H1 (cell line): ENCODE measurements around the gene CELF2. TPM values are rescaled to one million over a fixed set of nuclear protein-coding genes. Genes with fewer than 3 reads are reported as not detected.
A peak's percentile ranks its signal among the peaks of the same experiment; 100 is the strongest.

ENCODE experiments used
- CTCF ChIA-PET: fragments of 300-600 bp; sonication (Branson Sonifier 250); formaldehyde crosslinking; loops from one replicate; lab custom pipeline; 2021; ENCODE audit not compliant: partially characterized antibody; lab: Charles Lee
- POLR2A ChIA-PET: fragments of 300-600 bp; sonication (Branson Sonifier 250); formaldehyde crosslinking; loops from one replicate; lab custom pipeline; 2021; ENCODE audit warnings: inconsistent platforms; ENCODE audit not compliant: partially characterized antibody; lab: Charles Lee
- DNase-seq, 2 experiments: peaks; one replicate each; pipeline versions ENCODE4 v3.0.0 to v3.0.0-alpha.2; 2010 to 2022; ENCODE audit warnings: low spot score in 2 of 2, low read depth in 1 of 2, mixed read lengths in 1 of 2
- FAIRE-seq: peaks from 2 replicates; lab custom pipeline; 2011; peaks lifted over from hg19 to GRCh38; lab: Jason Lieb, UNC
- H2AFZ ChIP-seq: 2 replicates; pipeline ENCODE4 v1.8.1; 2012; ENCODE audit warnings: low read length, inconsistent platforms
- H2AK5ac ChIP-seq: 2 replicates; pipeline ENCODE4 v1.6.1; 2013; ENCODE audit warnings: low read depth, low read length
- H2BK120ac ChIP-seq: replicated peaks from 2 replicates; pipeline ENCODE3; 2013; ENCODE audit warnings: low read depth, low read length, inconsistent platforms
- H2BK12ac ChIP-seq: 2 replicates; pipeline ENCODE4 v1.6.1; 2013; ENCODE audit warnings: low read depth, low read length
- H2BK15ac ChIP-seq: 2 replicates; pipeline ENCODE4 v1.6.1; 2013; ENCODE audit warnings: low read length
- H2BK20ac ChIP-seq: 2 replicates; pipeline ENCODE4 v1.6.1; 2013; ENCODE audit warnings: low read length
- H2BK5ac ChIP-seq: 2 replicates; pipeline ENCODE4 v1.6.1; 2013; ENCODE audit warnings: low read depth, low read length
- H3K14ac ChIP-seq: 2 replicates; pipeline ENCODE4 v1.6.1; 2013; ENCODE audit warnings: inconsistent platforms; ENCODE audit not compliant: insufficient read length
- H3K18ac ChIP-seq: 2 replicates; pipeline ENCODE4 v1.6.1; 2013; ENCODE audit warnings: low read length; ENCODE audit errors: extremely low read depth
- H3K23ac ChIP-seq: 2 replicates; pipeline ENCODE4 v1.6.1; 2013; ENCODE audit warnings: inconsistent platforms; ENCODE audit not compliant: insufficient read length
- H3K23me2 ChIP-seq: 2 replicates; pipeline ENCODE4 v1.6.1; 2013; ENCODE audit warnings: low read depth, low read length
- H3K27ac ChIP-seq: 2 replicates; pipeline ENCODE4 v1.6.1; 2011; ENCODE audit warnings: low read depth, low read length, inconsistent platforms
- H3K27me3 ChIP-seq, 4 experiments: replicated peaks in 1 of 4; 1 replicate in 1 of 4; 2 replicates in 3 of 4; pipeline versions ENCODE4 v1.6.1 to v1.8.1; 2011 to 2013; ENCODE audit warnings: low read length in 3 of 4, mild to moderate bottlenecking in 3 of 4, inconsistent platforms in 2 of 4, mixed read lengths in 2 of 4, moderate library complexity in 1 of 4; ENCODE audit not compliant: control insufficient read depth in 3 of 4, insufficient read depth in 3 of 4; ENCODE audit errors: extremely low read depth in 1 of 4
- H3K36me3 ChIP-seq, 4 experiments: 2 replicates each; pipeline versions ENCODE4 v1.6.1 to v1.8.1; 2011 to 2013; ENCODE audit warnings: mild to moderate bottlenecking in 4 of 4, low read length in 3 of 4, moderate library complexity in 2 of 4, control low read depth in 1 of 4, inconsistent platforms in 1 of 4; ENCODE audit not compliant: insufficient read depth in 4 of 4, control insufficient read depth in 2 of 4
- H3K4ac ChIP-seq: replicated peaks from 2 replicates; pipeline ENCODE3; 2013; ENCODE audit warnings: low read length, low read depth, mixed read lengths, inconsistent platforms; ENCODE audit not compliant: insufficient read length
- H3K4me1 ChIP-seq, 4 experiments: replicated peaks in 1 of 4; 1 replicate in 1 of 4; 2 replicates in 3 of 4; pipeline versions ENCODE4 v1.6.1 to v1.8.1; 2011 to 2013; ENCODE audit warnings: low read length in 3 of 4, inconsistent platforms in 2 of 4, mixed read lengths in 1 of 4; ENCODE audit not compliant: insufficient read depth in 4 of 4, control insufficient read depth in 3 of 4
- H3K4me2 ChIP-seq, 2 experiments: 2 replicates each; pipeline versions ENCODE4 v1.6.1 to v1.8.1; 2011 to 2013; ENCODE audit warnings: low read depth in 2 of 2, low read length in 2 of 2, control low read depth in 1 of 2, inconsistent platforms in 1 of 2, mild to moderate bottlenecking in 1 of 2; ENCODE audit not compliant: insufficient read depth in 1 of 2
- H3K4me3 ChIP-seq, 4 experiments: fragments of 200-600, 300-600 bp in 1 of 4; sonication (generic), shearing (Covaris generic), sonication (Bioruptor Twin) in 1 of 4; 2 replicates each; pipeline versions ENCODE4 v1.5.1 to v1.8.1; 2011 to 2016; ENCODE audit warnings: low read length in 4 of 4, low read depth in 3 of 4, control low read depth in 2 of 4, inconsistent platforms in 2 of 4, mild to moderate bottlenecking in 2 of 4, mixed read lengths in 1 of 4, moderate library complexity in 1 of 4; ENCODE audit not compliant: insufficient read depth in 2 of 4; ENCODE audit errors: extremely low read depth in 1 of 4
- H3K56ac ChIP-seq: replicated peaks from 2 replicates; pipeline ENCODE3; 2013; ENCODE audit warnings: low read depth, mild to moderate bottlenecking, mixed read lengths, low read length, inconsistent platforms; ENCODE audit not compliant: insufficient read length
- H3K79me1 ChIP-seq: 2 replicates; pipeline ENCODE4 v1.6.1; 2013; ENCODE audit warnings: low read depth, low read length, control low read depth
- H3K79me2 ChIP-seq, 2 experiments: 2 replicates each; pipeline versions ENCODE4 v1.6.1 to v1.8.1; 2012 to 2013; ENCODE audit warnings: low read length in 2 of 2, mild to moderate bottlenecking in 2 of 2, inconsistent platforms in 1 of 2; ENCODE audit not compliant: insufficient read depth in 2 of 2, control insufficient read depth in 1 of 2
- H3K9ac ChIP-seq, 4 experiments: replicated peaks in 1 of 4; 1 replicate in 1 of 4; 2 replicates in 3 of 4; pipeline versions ENCODE4 v1.6.1 to v1.8.1; 2011 to 2013; ENCODE audit warnings: low read depth in 3 of 4, low read length in 3 of 4, control low read depth in 2 of 4, mild to moderate bottlenecking in 2 of 4, moderate library complexity in 2 of 4, inconsistent platforms in 1 of 4; ENCODE audit errors: extremely low read depth in 1 of 4
- H3K9me3 ChIP-seq, 2 experiments: 2 replicates each; pipeline versions ENCODE4 v1.6.1 to v1.8.1; 2012 to 2013; ENCODE audit warnings: mild to moderate bottlenecking in 2 of 2, moderate library complexity in 2 of 2, control low read depth in 1 of 2, inconsistent platforms in 1 of 2, low read depth in 1 of 2, low read length in 1 of 2, mixed read lengths in 1 of 2; ENCODE audit not compliant: insufficient read depth in 2 of 2
- H4K20me1 ChIP-seq, 2 experiments: replicated peaks in 1 of 2; 2 replicates each; pipeline versions ENCODE3 to v1.8.1; 2011 to 2013; ENCODE audit warnings: inconsistent platforms in 2 of 2, low read length in 2 of 2, mild to moderate bottlenecking in 1 of 2; ENCODE audit not compliant: insufficient read depth in 2 of 2, control insufficient read depth in 1 of 2
- H4K5ac ChIP-seq: 2 replicates; pipeline ENCODE4 v1.6.1; 2013; ENCODE audit warnings: low read length, low read depth, mixed read lengths, inconsistent platforms; ENCODE audit not compliant: insufficient read length
- H4K8ac ChIP-seq: 2 replicates; pipeline ENCODE4 v1.8.0; 2013; ENCODE audit warnings: mild to moderate bottlenecking, moderate library complexity, low read length, inconsistent platforms; ENCODE audit not compliant: insufficient read depth; ENCODE audit errors: extremely low read depth
- H4K91ac ChIP-seq: replicated peaks from 2 replicates; pipeline ENCODE3; 2013; ENCODE audit warnings: low read length, mixed read lengths, inconsistent platforms; ENCODE audit not compliant: insufficient read length
- WGBS, 2 experiments: shearing (Covaris generic) in 1 of 2; methylation state at CpG; one replicate each; pipeline versions ENCODE4 v1.1.6 to v1.1.7; 2013 to 2015; ENCODE audit warnings: low lambda C conversion rate in 2 of 2, mixed read lengths in 2 of 2, inconsistent platforms in 1 of 2, low coverage in 1 of 2, missing lambda C conversion rate in 1 of 2; ENCODE audit not compliant: insufficient replicate concordance in 2 of 2, insufficient coverage in 1 of 2, insufficient read length in 1 of 2; ENCODE audit errors: extremely low coverage in 1 of 2, missing lambda C conversion rate in 1 of 2; 5-methylcytosine and 5-hydroxymethylcytosine counted together
- polyA plus RNA-seq, 7 experiments: library from polyadenylated mRNA; depleted of rRNA in 3 of 7; stranded (reverse) in 5 of 7; unstranded in 2 of 7; fragments of >200 nt in 5 of 7; fragments of 200-250 nt in 2 of 7; gene quantifications; 1 replicate in 5 of 7; 2 replicates in 1 of 7; 4 replicates in 1 of 7; pipeline versions ENCODE4 v1.2.1 to v1.2.3, GENCODE V29; 2011 to 2013; ENCODE audit warnings: missing spikeins in 2 of 7, mixed read lengths in 2 of 7
- total RNA-seq: library from RNA; stranded (reverse); fragmentation: NEBNext Ultra II Directional; extraction: Animal tissue kit (Norgen Biotek cat#: 25700); gene quantifications from 2 replicates; pipeline ENCODE4 v1.2.1, GENCODE V29; 2021
- TF ChIP-seq, protein P1 (sequence below): IDR thresholded peaks from 2 replicates; pipeline ENCODE4 v1.6.1; 2011; ENCODE audit warnings: low read depth, mild to moderate bottlenecking, low read length; ENCODE audit not compliant: insufficient read depth

CELF2 gene
- total and polyA plus RNA-seq, 2 of the 8 experiments (the other 6 are each of a cell fraction or from before 2014, with no cell fraction given): 18.3 to 22.7 TPM

DNA sequence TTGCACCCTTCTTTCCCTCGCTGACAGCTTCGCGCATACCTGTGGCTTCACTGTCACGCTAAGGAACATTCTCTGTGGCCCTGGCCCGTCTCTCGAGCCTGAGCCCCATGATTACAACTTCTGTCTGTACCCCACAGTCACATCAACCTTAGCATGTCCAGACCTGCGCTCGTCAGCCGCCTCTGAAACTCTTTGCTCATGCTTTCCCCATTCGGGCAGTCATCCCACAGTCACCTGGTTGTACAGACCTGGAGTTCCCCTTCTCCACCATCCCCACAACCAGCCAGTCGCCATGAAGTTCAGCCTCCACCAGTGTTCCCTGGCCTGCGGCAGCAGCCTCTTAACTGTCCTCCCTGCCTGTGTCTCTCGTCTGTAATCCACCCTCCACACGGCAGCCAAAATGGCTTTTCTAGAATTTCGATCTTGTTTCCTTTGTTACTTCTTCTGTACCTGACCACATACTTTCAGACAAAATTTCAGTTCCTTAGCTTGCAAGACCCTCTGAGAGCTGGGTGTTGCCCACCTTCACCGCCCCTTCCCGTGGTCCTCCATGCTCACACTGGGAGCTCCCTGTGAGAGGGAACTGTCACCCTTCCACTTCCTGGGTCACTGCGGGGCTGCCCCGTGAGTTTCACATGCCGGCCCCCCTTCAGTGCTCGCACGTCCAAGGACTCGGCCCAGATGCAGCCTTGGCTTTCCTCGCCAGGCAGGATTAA, 229.2 kb downstream of the CELF2 start:
- no peak overlapping the region for H2AK5ac ChIP-seq
- CTCF ChIA-PET: interaction anchor here (0.7 to 1.2 kb wide), 3 partner anchors 13 to 140 kb away, joined by 3 to 4 read pairs (median 3); no protein-coding TSS in a partner anchor
- no peak overlapping the region for H3K4me2 ChIP-seq
- DNase-seq: no peak
- H3K36me3 ChIP-seq: no peaks in the 10 kb centered on the region
- H3K27me3 ChIP-seq: no peaks in the 10 kb centered on the region
- H3K9ac ChIP-seq: no peak overlapping the region
- no peak overlapping the region for H3K4ac ChIP-seq
- H4K91ac ChIP-seq: no peak overlapping the region
- H2BK5ac ChIP-seq: 0 out of 2 replicates have a peak overlapping the region, but pooled peaks have one; percentile 37
- no peak overlapping the region for H2BK12ac ChIP-seq
- H2BK15ac ChIP-seq: no peak overlapping the region
- TF ChIP-seq, protein P1, sequence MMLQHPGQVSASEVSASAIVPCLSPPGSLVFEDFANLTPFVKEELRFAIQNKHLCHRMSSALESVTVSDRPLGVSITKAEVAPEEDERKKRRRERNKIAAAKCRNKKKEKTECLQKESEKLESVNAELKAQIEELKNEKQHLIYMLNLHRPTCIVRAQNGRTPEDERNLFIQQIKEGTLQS: no peak
- TF ChIP-seq, all 59 proteins: peak for 0
- no peak overlapping the region for H3K14ac ChIP-seq
- H3K4me3 ChIP-seq: no peak overlapping the region
- H3K27ac ChIP-seq: no peak overlapping the region
- no peaks in the 10 kb centered on the region for H3K9me3 ChIP-seq
- no peak overlapping the region for H2BK120ac ChIP-seq
- no peaks in the 10 kb centered on the region for H4K20me1 ChIP-seq
- H2AFZ ChIP-seq: no peak overlapping the region
- H3K23ac ChIP-seq: no peak overlapping the region
- no peak overlapping the region for H4K5ac ChIP-seq
- peaks cover 5 to 13% (median 6%) of the 10 kb centered on the region in 4 experiments; a peak in 5 of 7 replicates for H3K4me1 ChIP-seq
- H3K18ac ChIP-seq: no peak overlapping the region
- no peak overlapping the region for H3K56ac ChIP-seq
- H3K23me2 ChIP-seq: no peaks in the 10 kb centered on the region; the same call in 1 of the 2 replicates
- POLR2A ChIA-PET: no interaction called here
- no peak overlapping the region for H4K8ac ChIP-seq
- H3K79me1 ChIP-seq: 0 out of 2 replicates have a peak, but pooled peaks cover 2% of the 10 kb centered on the region
- no peak for FAIRE-seq
- no peak overlapping the region for H2BK20ac ChIP-seq
- 91% methylated on average over 24 of the region's 24 CpGs; no CpG with 5 or more reads in 1 of the 2 experiments for WGBS, 2 experiments
- H3K79me2 ChIP-seq: no peaks in the 10 kb centered on the region
